ENCODE data around the gene SNURF. TPM values are rescaled to one million over a fixed set of nuclear protein-coding genes. Genes with fewer than 3 reads are reported as not detected.

Gene SNURF
- total and polyA plus RNA-seq, 2 of the 4 experiments (the other 2 are of a cell fraction): 6.5 to 8.1 TPM

- no peak overlapping the region for H3K23ac ChIP-seq (ENCODE audit: low read depth, low read length)
- in situ Hi-C loops (cut with MboI; ENCODE audit: low sequenced_read_pairs) (no loop called here), dilution Hi-C loops (cut with HindIII; ENCODE audit: low sequenced_read_pairs, unreplicated experiment) (no loop called here), intact Hi-C loops (cut with micrococcal nuclease) (no loop called here)
- no CpG with 5 or more reads among the region's 9 CpGs for WGBS, 2 experiments (ENCODE audit: extremely low coverage in 2 of 2, insufficient read length in 1 of 2)
- H3K27me3 ChIP-seq (ENCODE audit: control insufficient read depth, insufficient read depth, low read length): no peaks in the 10 kb centered on the region
- no peak overlapping the region for H3K18ac ChIP-seq (ENCODE audit: low read depth, low read length)
- H3K79me1 ChIP-seq (ENCODE audit: low read depth in 1 of 2, low read length in 2 of 2): 0 out of 4 replicates have a peak, but pooled peaks cover 0 to 4% of the 10 kb centered on the region in 2 experiments
- H2AFZ ChIP-seq (replicated peaks; ENCODE audit: low read length, poor library complexity): no peak overlapping the region
- H3K4ac ChIP-seq (ENCODE audit: low read depth, low read length): no peak overlapping the region
- no TSS peak for BruUV-seq (replicated peaks)
- H2BK120ac ChIP-seq (ENCODE audit: low read depth, low read length): no peak overlapping the region
- CTCF ChIA-PET: no interaction called here
- no peaks in the 10 kb centered on the region for H4K20me1 ChIP-seq (ENCODE audit: insufficient read depth, low read length)
- H4K91ac ChIP-seq (ENCODE audit: insufficient read depth, low read depth, low read length): no peak overlapping the region
- POLR2A ChIA-PET (ENCODE audit: unreplicated experiment): no interaction called here
- H3K56ac ChIP-seq (ENCODE audit: extremely low read depth, insufficient read depth, low read length): no peak overlapping the region
- ATAC-seq (ENCODE audit: low read depth) (no peak), DNase-seq (no peak)
- H4K8ac ChIP-seq (ENCODE audit: low read depth in 2 of 2, low read length in 2 of 2): no peak overlapping the region
- no peak overlapping the region for H3K14ac ChIP-seq (replicated peaks; ENCODE audit: low read depth, low read length)
- H2BK20ac ChIP-seq (ENCODE audit: low read depth, low read length): no peak overlapping the region
- no peaks in the 10 kb centered on the region for H3K9me1 ChIP-seq (ENCODE audit: insufficient read depth, low read length)
- H3K27ac ChIP-seq (ENCODE audit: insufficient read depth, low read length): no peak overlapping the region
- H3K9me3 ChIP-seq (ENCODE audit: control insufficient read depth, insufficient read depth, low read length): no peaks in the 10 kb centered on the region
- H2AK9ac ChIP-seq (replicated peaks; ENCODE audit: low read depth, low read length, poor library complexity): no peak overlapping the region
- H3K9ac ChIP-seq (ENCODE audit: low read depth, low read length): no peak overlapping the region
- H2BK5ac ChIP-seq (ENCODE audit: low read depth, low read length, poor library complexity, severe bottlenecking): no peak overlapping the region
- TF ChIP-seq NFE2L2 (IDR thresholded peaks at IDR 0.05; ENCODE audit: low read depth, low read length) (no peak), CTCF (conservative IDR thresholded peaks at IDR 0.05; ENCODE audit: low read depth, low read length) (no peak), SMC3 (IDR thresholded peaks at IDR 0.05; ENCODE audit: low read depth, low read length) (no peak), CEBPB (IDR thresholded peaks at IDR 0.05; ENCODE audit: low read depth, low read length) (no peak), ELK1 (IDR thresholded peaks at IDR 0.05; ENCODE audit: borderline replicate concordance, low read depth, low read length) (no peak), RAD21 (IDR thresholded peaks at IDR 0.05; ENCODE audit: low read length) (no peak), BHLHE40 (IDR thresholded peaks at IDR 0.05; ENCODE audit: low read depth, low read length) (no peak), RCOR1 (IDR thresholded peaks at IDR 0.05; ENCODE audit: insufficient replicate concordance, low read length) (no peak), MAZ (IDR thresholded peaks at IDR 0.05; ENCODE audit: borderline replicate concordance, low read depth, low read length) (no peak), FOS (IDR thresholded peaks at IDR 0.05; ENCODE audit: low read depth, low read length) (no peak), CHD1 (IDR thresholded peaks at IDR 0.05; ENCODE audit: low read depth, low read length) (no peak), MXI1 (IDR thresholded peaks at IDR 0.05; ENCODE audit: borderline replicate concordance, low read depth, low read length) (no peak), MAFK (IDR thresholded peaks at IDR 0.05; ENCODE audit: low read depth, low read length) (no peak), RFX5 (IDR thresholded peaks at IDR 0.05; ENCODE audit: low read depth, low read length) (no peak), POLR2A (IDR thresholded peaks at IDR 0.05; ENCODE audit: low read depth, low read length) (no peak)
- no peak overlapping the region for H3K4me3 ChIP-seq (ENCODE audit: insufficient read depth, low read depth, low read length)
- no peak overlapping the region for H3K4me2 ChIP-seq (ENCODE audit: low read depth, low read length)
- H2AK5ac ChIP-seq (ENCODE audit: low read depth, low read length): no peak overlapping the region
- H3K4me1 ChIP-seq (ENCODE audit: control insufficient read depth, insufficient read depth, low read length): no peaks in the 10 kb centered on the region
- H2BK15ac ChIP-seq (ENCODE audit: low read depth, low read length): no peak overlapping the region
- peaks cover 34% of the 10 kb centered on the region for H3K36me3 ChIP-seq (ENCODE audit: control insufficient read depth, insufficient read depth, low read length)
- no peak overlapping the region for H4K5ac ChIP-seq (ENCODE audit: low read depth, low read length)
Measured at GRCh38 chr15:24977686-24978085, 22.9 kb downstream of the SNURF start.
